Stimulated activated CD4-positive, alpha-beta T cell treated with anti-CD3 and anti-CD28 coated beads, Interleukin-12 subunit alpha, Interleukin-12 subunit beta, amount 100 ng/mL, for 24 hours (primary cell): ENCODE measurements around the gene ASGR2.
"Not testable (repeated sequence)": the region's sequence is repeated elsewhere in the genome, so short reads cannot be mapped to it uniquely, and the experiment has no call there.

Experiments used
- DNase-seq, 2 experiments: peaks; one replicate each; pipeline ENCODE4 v3.0.0-alpha.2; 2020; ENCODE audit warnings: low read depth in 2 of 2

Gene ASGR2

GRCh38 chr17:7098802-7099459, 15.7 kb downstream of the ASGR2 start:
- DNase-seq, result no peak

GRCh38 chr17:7097940-7098339, 16.7 kb downstream of the ASGR2 start:
- no peak for DNase-seq

GRCh38 chr17:7095625-7096024, 19.0 kb downstream of the ASGR2 start:
- no peak for DNase-seq

- no peak for DNase-seq
Measured at GRCh38 chr17:7094652-7095019, 20.0 kb downstream of the ASGR2 start.

- not testable (repeated sequence) for DNase-seq
Measured at GRCh38 chr17:7091311-7092005, 23.2 kb downstream of the ASGR2 start.

GRCh38 chr17:7089570-7089969, 25.1 kb downstream of the ASGR2 start:
- not testable (repeated sequence) for DNase-seq

GRCh38 chr17:7088442-7088841, 26.2 kb downstream of the ASGR2 start:
- DNase-seq, result not testable (repeated sequence)

GRCh38 chr17:7084088-7084487, 30.5 kb downstream of the ASGR2 start:
- DNase-seq, result no peak

GRCh38 chr17:7083592-7083991, 31.0 kb downstream of the ASGR2 start:
- no peak for DNase-seq

GRCh38 chr17:7081341-7082062, 33.1 kb downstream of the ASGR2 start:
- DNase-seq, result no peak

- no peak for DNase-seq
Measured at GRCh38 chr17:7080456-7081041, 34.1 kb downstream of the ASGR2 start.

GRCh38 chr17:7079581-7080455, 34.8 kb downstream of the ASGR2 start, which contains the start of gene CLEC10A:
Gene CLEC10A, minus strand, starts transcription at chr17:7080251. Its CDS starts 1,439 bp downstream, at chr17:7078812.
- DNase-seq, result no peak

GRCh38 chr17:7078711-7079110, 35.9 kb downstream of the ASGR2 start:
- DNase-seq, result no peak

GRCh38 chr17:7077911-7078546, 36.6 kb downstream of the ASGR2 start:
- no peak for DNase-seq

- DNase-seq, result no peak
Measured at GRCh38 chr17:7074931-7075330, 39.7 kb downstream of the ASGR2 start.

- DNase-seq, result no peak
Measured at GRCh38 chr17:7072406-7072805, 42.2 kb downstream of the ASGR2 start.

- no peak for DNase-seq
Measured at GRCh38 chr17:7070712-7071111, 43.9 kb downstream of the ASGR2 start.

GRCh38 chr17:7068268-7068667, 46.4 kb downstream of the ASGR2 start:
- no peak for DNase-seq

GRCh38 chr17:7067198-7067597, 47.4 kb downstream of the ASGR2 start:
- DNase-seq, result no peak

GRCh38 chr17:7064261-7064660, 50.4 kb downstream of the ASGR2 start:
- DNase-seq, result no peak

GRCh38 chr17:7063518-7064094, 51.0 kb downstream of the ASGR2 start:
- DNase-seq, result no peak
